Naive thymus-derived CD4-positive, alpha-beta T cell (primary cell): ENCODE data around the gene SLC5A9. TPM values are rescaled to one million over a fixed set of nuclear protein-coding genes. Genes with fewer than 3 reads are reported as not detected.
"Not testable (repeated sequence)": the region's sequence is repeated elsewhere in the genome, so short reads cannot be mapped to it uniquely, and the experiment has no call there.

Experiments used
- ATAC-seq: fragments of 150-1000 bp; cut with Tn5 transposase; 2 replicates; pipeline ENCODE4 v1.10.0; 2021; ENCODE audit warnings: mild to moderate bottlenecking, moderate library complexity
- CTCF ChIA-PET: fragments of 350-600 bp; sonication (Branson Sonifier 250); formaldehyde crosslinking; loops from one replicate; lab custom pipeline; 2021; ENCODE audit warnings: antibody characterized with exemption; lab: Charles Lee
- POLR2A ChIA-PET: fragments of 350-600 bp; sonication (Branson Sonifier 250); formaldehyde crosslinking; loops from one replicate; lab custom pipeline; 2021; ENCODE audit warnings: antibody characterized with exemption, inconsistent platforms; lab: Charles Lee
- DNase-seq, 9 donors: peaks; one replicate each; pipeline versions ENCODE4 v3.0.0 to v3.0.0-alpha.2; 2020 to 2022; ENCODE audit warnings: mixed read lengths in 1 of 9
- H3K27ac ChIP-seq: one replicate; pipeline ENCODE4 v1.7.0; 2013; ENCODE audit warnings: mild to moderate bottlenecking, low read depth, low read length, moderate library complexity
- H3K27me3 ChIP-seq, 2 donors: one replicate each; pipeline ENCODE4 v1.7.0; 2013; ENCODE audit warnings: low read length in 2 of 2, mild to moderate bottlenecking in 2 of 2, moderate library complexity in 2 of 2; ENCODE audit not compliant: control insufficient read depth in 2 of 2, insufficient read depth in 2 of 2
- H3K36me3 ChIP-seq, 3 experiments: 1 replicate in 2 of 3; 2 replicates in 1 of 3; pipeline ENCODE4 v1.7.0; 2013; ENCODE audit warnings: low read length in 3 of 3, mild to moderate bottlenecking in 3 of 3, moderate library complexity in 1 of 3; ENCODE audit not compliant: insufficient read depth in 3 of 3, control insufficient read depth in 2 of 3
- H3K4me1 ChIP-seq, 2 donors: one replicate each; pipeline ENCODE4 v1.7.0; 2013; ENCODE audit warnings: low read length in 2 of 2, mild to moderate bottlenecking in 2 of 2, moderate library complexity in 1 of 2; ENCODE audit not compliant: control insufficient read depth in 2 of 2, insufficient read depth in 2 of 2
- H3K4me3 ChIP-seq: 2 replicates; pipeline ENCODE4 v1.7.0; 2013; ENCODE audit warnings: mild to moderate bottlenecking, low read length
- H3K9me3 ChIP-seq, 3 experiments: 1 replicate in 2 of 3; 2 replicates in 1 of 3; pipeline ENCODE4 v1.7.0; 2013; ENCODE audit warnings: low read length in 3 of 3; ENCODE audit not compliant: control insufficient read depth in 2 of 3
- H3K27ac Mint-ChIP-seq, 9 donors: one replicate each; pipeline ENCODE4 v1.8.0; 2020 to 2022; ENCODE audit warnings: mixed read lengths in 9 of 9, mild to moderate bottlenecking in 8 of 9, moderate library complexity in 5 of 9, inconsistent platforms in 2 of 9
- H3K27me3 Mint-ChIP-seq, 5 donors: one replicate each; pipeline ENCODE4 v1.8.0; 2021 to 2022; ENCODE audit warnings: mixed read lengths in 5 of 5, mild to moderate bottlenecking in 1 of 5
- H3K36me3 Mint-ChIP-seq, 5 donors: one replicate each; pipeline ENCODE4 v1.8.0; 2020 to 2022; ENCODE audit warnings: mixed read lengths in 5 of 5, mild to moderate bottlenecking in 3 of 5, inconsistent platforms in 1 of 5
- H3K4me1 Mint-ChIP-seq, 7 donors: one replicate each; pipeline ENCODE4 v1.8.0; 2020 to 2022; ENCODE audit warnings: mixed read lengths in 7 of 7, mild to moderate bottlenecking in 3 of 7, inconsistent platforms in 1 of 7
- H3K4me3 Mint-ChIP-seq, 10 donors: one replicate each; pipeline ENCODE4 v1.8.0; 2020 to 2022; ENCODE audit warnings: mild to moderate bottlenecking in 10 of 10, mixed read lengths in 10 of 10, moderate library complexity in 6 of 10, inconsistent platforms in 2 of 10
- H3K9me3 Mint-ChIP-seq, 11 donors: one replicate each; pipeline ENCODE4 v1.8.0; 2020 to 2022; ENCODE audit warnings: mixed read lengths in 11 of 11, mild to moderate bottlenecking in 4 of 11, inconsistent platforms in 1 of 11, moderate library complexity in 1 of 11
- intact Hi-C, 2 donors: fragments of 100-400 bp; cut with micrococcal nuclease; formaldehyde crosslinking; loops; one replicate each; pipeline ENCODE4 v1.15.1; 2023
- polyA plus RNA-seq, 2 donors: library from polyadenylated mRNA; unstranded; fragments of 300-500 nt; fragmentation: Illumina TruSeq; gene quantifications; one replicate each; pipeline ENCODE4 v1.2.3, GENCODE V29; 2021
- total RNA-seq, 6 experiments: library from RNA in 5 of 6; stranded (reverse) in 5 of 6; gene quantifications; 1 replicate in 5 of 6; 2 replicates in 1 of 6; pipeline ENCODE4 v1.2.3 and lab custom pipeline; 2021 to 2026

Gene SLC5A9
- total and polyA plus RNA-seq, 7 experiments from 2014 or later, result not detected

- POLR2A ChIA-PET, result no interaction called here
- Mint-ChIP-seq H3K4me1 (no peaks in the 10 kb centered on the region), H3K36me3 (no peaks in the 10 kb centered on the region), H3K9me3 (no peaks in the 10 kb centered on the region), H3K27me3 (peaks cover 0 to 8% (median 0%) of the 10 kb centered on the region in 5 donors), H3K4me3 (no peak overlapping the region), H3K27ac (no peak overlapping the region)
- CTCF ChIA-PET, result interaction anchor here (0.6 to 0.8 kb wide), 2 partner anchors 12 to 59 kb away, joined by 3 to 4 read pairs; no protein-coding TSS in a partner anchor
- Histone ChIP-seq H3K4me1 (no peaks in the 10 kb centered on the region), H3K27ac (no peak overlapping the region), H3K36me3 (no peaks in the 10 kb centered on the region), H3K4me3 (no peak overlapping the region), H3K9me3 (no peaks in the 10 kb centered on the region), H3K27me3 (no peaks in the 10 kb centered on the region)
- DNase-seq (no peak), ATAC-seq (no peak)
- intact Hi-C loops, result no loop called here
Measured at GRCh38 chr1:48208251-48208650, 14.3 kb upstream of the SLC5A9 start.

- intact Hi-C loops, result no loop called here
- POLR2A ChIA-PET, result no interaction called here
Measured at GRCh38 chr1:48208652-48209051, 13.9 kb upstream of the SLC5A9 start.

GRCh38 chr1:48213462-48213861 is 9.1 kb upstream of the SLC5A9 start:
- H3K27ac Mint-ChIP-seq, H3K4me3 ChIP-seq, H3K27ac ChIP-seq, H3K4me1 Mint-ChIP-seq, H3K36me3 ChIP-seq, DNase-seq, H3K9me3 ChIP-seq, POLR2A ChIA-PET, H3K4me3 Mint-ChIP-seq, intact Hi-C loops, H3K9me3 Mint-ChIP-seq, ATAC-seq, H3K27me3 ChIP-seq, H3K36me3 Mint-ChIP-seq, CTCF ChIA-PET, H3K4me1 ChIP-seq: not testable (repeated sequence)
- peaks cover 0 to 16% (median 2%) of the 10 kb centered on the region in 5 donors for H3K27me3 Mint-ChIP-seq

More at GRCh38 chr1:48208652-48209051, 13.9 kb upstream of the SLC5A9 start:
- DNase-seq, result no peak
- ATAC-seq, result no peak
- no peaks in the 10 kb centered on the region for H3K4me1 ChIP-seq
- peaks cover 0 to 11% (median 0%) of the 10 kb centered on the region in 5 donors for H3K27me3 Mint-ChIP-seq
- H3K36me3 ChIP-seq, result no peaks in the 10 kb centered on the region
- no peak overlapping the region for H3K27ac ChIP-seq
- H3K27ac Mint-ChIP-seq, result no peak overlapping the region
- no peaks in the 10 kb centered on the region for H3K9me3 ChIP-seq
- no peaks in the 10 kb centered on the region for H3K27me3 ChIP-seq
- no peaks in the 10 kb centered on the region for H3K9me3 Mint-ChIP-seq
- H3K36me3 Mint-ChIP-seq, result no peaks in the 10 kb centered on the region
- H3K4me3 Mint-ChIP-seq, result no peak overlapping the region
- CTCF ChIA-PET, result interaction anchor here (0.6 kb wide), 1 partner anchor 58 kb away, joined by 3 read pairs; no protein-coding TSS in a partner anchor
- H3K4me1 Mint-ChIP-seq, result no peaks in the 10 kb centered on the region
- H3K4me3 ChIP-seq, result no peak overlapping the region

GRCh38 chr1:48214366-48214765 is 8.2 kb upstream of the SLC5A9 start:
- H3K27ac ChIP-seq, H3K27me3 ChIP-seq, POLR2A ChIA-PET, ATAC-seq, H3K36me3 Mint-ChIP-seq, H3K36me3 ChIP-seq, CTCF ChIA-PET, H3K4me1 ChIP-seq, H3K4me1 Mint-ChIP-seq, H3K4me3 Mint-ChIP-seq, H3K27ac Mint-ChIP-seq, H3K9me3 ChIP-seq, H3K9me3 Mint-ChIP-seq, DNase-seq, H3K4me3 ChIP-seq, intact Hi-C loops: not testable (repeated sequence)
- H3K27me3 Mint-ChIP-seq, result peaks cover 0 to 16% (median 6%) of the 10 kb centered on the region in 5 donors

GRCh38 chr1:48214820-48215219 is 7.7 kb upstream of the SLC5A9 start:
- DNase-seq (no peak), ATAC-seq (no peak)
- Histone ChIP-seq H3K27ac (no peak overlapping the region), H3K36me3 (no peaks in the 10 kb centered on the region), H3K4me1 (no peaks in the 10 kb centered on the region), H3K9me3 (no peaks in the 10 kb centered on the region), H3K27me3 (no peaks in the 10 kb centered on the region), H3K4me3 (no peak overlapping the region)
- H3K27me3 Mint-ChIP-seq, result peaks cover 0 to 16% (median 6%) of the 10 kb centered on the region in 5 donors
- H3K4me1 Mint-ChIP-seq, result peaks cover 0 to 2% (median 0%) of the 10 kb centered on the region in 7 donors
- no peak overlapping the region for H3K27ac Mint-ChIP-seq
- intact Hi-C loops, result no loop called here
- no peaks in the 10 kb centered on the region for H3K9me3 Mint-ChIP-seq
- CTCF ChIA-PET, result no interaction called here
- no peaks in the 10 kb centered on the region for H3K36me3 Mint-ChIP-seq
- POLR2A ChIA-PET, result no interaction called here
- H3K4me3 Mint-ChIP-seq, result no peak overlapping the region

- DNase-seq (no peak), ATAC-seq (no peak)
- no peak overlapping the region for H3K27ac Mint-ChIP-seq
- intact Hi-C loops, result no loop called here
- Histone ChIP-seq H3K9me3 (no peaks in the 10 kb centered on the region), H3K27ac (no peak overlapping the region), H3K36me3 (no peaks in the 10 kb centered on the region), H3K27me3 (no peaks in the 10 kb centered on the region), H3K4me1 (no peaks in the 10 kb centered on the region), H3K4me3 (no peak overlapping the region)
- H3K9me3 Mint-ChIP-seq, result no peaks in the 10 kb centered on the region
- CTCF ChIA-PET, result interaction anchor here (1.2 to 1.3 kb wide), 2 partner anchors 11 to 23 kb away, joined by 3 read pairs; no protein-coding TSS in a partner anchor
- no peaks in the 10 kb centered on the region for H3K36me3 Mint-ChIP-seq
- POLR2A ChIA-PET, result no interaction called here
- H3K4me1 Mint-ChIP-seq, result peaks cover 0 to 2% (median 0%) of the 10 kb centered on the region in 7 donors
- peaks cover 0 to 16% (median 6%) of the 10 kb centered on the region in 5 donors for H3K27me3 Mint-ChIP-seq
- no peak overlapping the region for H3K4me3 Mint-ChIP-seq
Measured at GRCh38 chr1:48215222-48215621, 7.3 kb upstream of the SLC5A9 start.

GRCh38 chr1:48215889-48216288 is 6.6 kb upstream of the SLC5A9 start:
- Histone ChIP-seq H3K9me3 (no peaks in the 10 kb centered on the region), H3K4me1 (no peaks in the 10 kb centered on the region), H3K4me3 (no peak overlapping the region), H3K36me3 (no peaks in the 10 kb centered on the region), H3K27ac (no peak overlapping the region), H3K27me3 (no peaks in the 10 kb centered on the region)
- no peak for DNase-seq
- intact Hi-C loops, result no loop called here
- POLR2A ChIA-PET, result no interaction called here
- no peak for ATAC-seq
- peaks cover 0 to 16% (median 6%) of the 10 kb centered on the region in 5 donors for H3K27me3 Mint-ChIP-seq
- CTCF ChIA-PET, result interaction anchor here (1.2 to 1.3 kb wide), 2 partner anchors 12 to 22 kb away, joined by 3 read pairs; no protein-coding TSS in a partner anchor
- H3K4me3 Mint-ChIP-seq, result no peak overlapping the region
- no peaks in the 10 kb centered on the region for H3K9me3 Mint-ChIP-seq
- no peak overlapping the region for H3K27ac Mint-ChIP-seq
- no peaks in the 10 kb centered on the region for H3K36me3 Mint-ChIP-seq
- H3K4me1 Mint-ChIP-seq, result peaks cover 0 to 2% (median 0%) of the 10 kb centered on the region in 7 donors
